MM.1S (cell line): Measurements from ENCODE around the gene ASB2.

Experiments used
- DNase-seq: peaks from one replicate; pipeline ENCODE4 v3.0.0-alpha.2; 2015
- H2AFZ ChIP-seq: fragments of 300-600 bp; sonication (generic); 2 replicates; pipeline ENCODE4 v1.6.0; 2016; ENCODE audit warnings: antibody characterized with exemption, low read length
- H3F3A ChIP-seq: fragments of 300-600 bp; sonication (generic); 2 replicates; pipeline ENCODE4 v1.6.1; 2016; ENCODE audit warnings: mild to moderate bottlenecking, antibody characterized with exemption, low read length, moderate library complexity, mixed read lengths; ENCODE audit not compliant: insufficient read depth
- H3K27ac ChIP-seq: fragments of 300-600 bp; sonication (generic); 2 replicates; pipeline ENCODE4 v1.5.1; 2016; ENCODE audit warnings: mild to moderate bottlenecking, low read length
- H3K27me3 ChIP-seq: fragments of 300-600 bp; sonication (generic); replicated peaks from 2 replicates; pipeline ENCODE4 v1.6.0; 2016; ENCODE audit warnings: low read length; ENCODE audit not compliant: insufficient read depth
- H3K36me3 ChIP-seq: fragments of 300-600 bp; sonication (generic); replicated peaks from 2 replicates; pipeline ENCODE4 v1.6.1; 2016; ENCODE audit warnings: mild to moderate bottlenecking, low read length, mixed read lengths; ENCODE audit not compliant: insufficient read depth
- H3K4me1 ChIP-seq: fragments of 300-600 bp; sonication (generic); 2 replicates; pipeline ENCODE4 v1.6.1; 2016; ENCODE audit warnings: low read length, mixed read lengths
- H3K4me2 ChIP-seq: fragments of 300-600 bp; sonication (generic); 2 replicates; pipeline ENCODE4 v1.6.0; 2016; ENCODE audit warnings: low read depth, low read length
- H3K4me3 ChIP-seq: fragments of 300-600 bp; sonication (generic); 2 replicates; pipeline ENCODE4 v1.5.1; 2016; ENCODE audit warnings: low read length, mixed read lengths
- H3K79me2 ChIP-seq: fragments of 300-600 bp; sonication (generic); 2 replicates; pipeline ENCODE4 v1.6.1; 2016; ENCODE audit warnings: mixed run types, low read length, mixed read lengths
- H3K9ac ChIP-seq: fragments of 300-600 bp; sonication (generic); 2 replicates; pipeline ENCODE4 v1.6.1; 2016; ENCODE audit warnings: low read length, mixed read lengths
- H3K9me2 ChIP-seq: fragments of 300-600 bp; sonication (generic); replicated peaks from 2 replicates; pipeline ENCODE4 v1.6.1; 2016; ENCODE audit warnings: mild to moderate bottlenecking, low read length, mixed read lengths; ENCODE audit not compliant: insufficient read depth
- H3K9me3 ChIP-seq: fragments of 300-600 bp; sonication (generic); replicated peaks from 2 replicates; pipeline ENCODE4 v1.6.1; 2016; ENCODE audit warnings: mild to moderate bottlenecking, low read length, mixed read lengths; ENCODE audit not compliant: insufficient read depth
- H4K20me1 ChIP-seq: fragments of 300-600 bp; sonication (generic); 2 replicates; pipeline ENCODE4 v1.6.1; 2016; ENCODE audit warnings: mild to moderate bottlenecking, low read length, moderate library complexity, mixed read lengths; ENCODE audit not compliant: insufficient read depth
- CTCF ChIP-seq: fragments of 300-600 bp; sonication (generic); IDR thresholded peaks from 2 replicates; pipeline ENCODE4 v1.5.1; 2016; ENCODE audit warnings: antibody characterized with exemption, low read length, mixed read lengths
- EZH2 ChIP-seq: fragments of 300-600 bp; sonication (generic); optimal IDR thresholded peaks from 2 replicates; pipeline ENCODE3; 2017; ENCODE audit warnings: low read depth, mild to moderate bottlenecking, antibody characterized with exemption, low read length, mixed read lengths
- EZH2phosphoT487 ChIP-seq: fragments of 300-600 bp; sonication (generic); IDR thresholded peaks from 2 replicates; pipeline ENCODE4 v1.6.1; 2018; ENCODE audit warnings: antibody characterized with exemption, low read length

Gene ASB2

GRCh38 chr14:93911975-93912615 is 64.3 kb downstream of the ASB2 start:
- no peak overlapping the region for H3K9ac ChIP-seq
- no peak for DNase-seq

GRCh38 chr14:93909429-93910128 is 66.8 kb downstream of the ASB2 start:
- Histone ChIP-seq H3K9me2 (no peaks in the 10 kb centered on the region), H3K27ac (no peak overlapping the region), H3K27me3 (no peaks in the 10 kb centered on the region), H3K4me3 (no peak overlapping the region), H3K79me2 (no peaks in the 10 kb centered on the region), H3K9me3 (no peaks in the 10 kb centered on the region), H4K20me1 (no peaks in the 10 kb centered on the region), H3F3A (no peaks in the 10 kb centered on the region), H3K4me2 (no peak overlapping the region), H2AFZ (no peak overlapping the region), H3K36me3 (no peaks in the 10 kb centered on the region), H3K4me1 (no peaks in the 10 kb centered on the region), H3K9ac (no peak overlapping the region)
- TF ChIP-seq EZH2phosphoT487, result no peak
- TF ChIP-seq CTCF, result no peak
- TF ChIP-seq EZH2, result no peak
- no peak for DNase-seq

More at GRCh38 chr14:93911975-93912615, 64.3 kb downstream of the ASB2 start:
- Histone ChIP-seq H3K36me3 (no peaks in the 10 kb centered on the region), H3K4me2 (no peak overlapping the region), H3F3A (no peaks in the 10 kb centered on the region), H3K4me1 (no peaks in the 10 kb centered on the region), H2AFZ (no peak overlapping the region), H3K27me3 (no peaks in the 10 kb centered on the region), H3K9me2 (no peaks in the 10 kb centered on the region), H3K79me2 (no peaks in the 10 kb centered on the region), H3K9me3 (no peaks in the 10 kb centered on the region), H3K27ac (no peak overlapping the region), H4K20me1 (no peaks in the 10 kb centered on the region), H3K4me3 (no peak overlapping the region)
- no peak for TF ChIP-seq EZH2

GRCh38 chr14:93906341-93907329 is 69.7 kb downstream of the ASB2 start:
- peak; percentile 59 for DNase-seq
- H3K9ac ChIP-seq, result no peak overlapping the region
- no peak overlapping the region for H3K4me3 ChIP-seq
- no peak overlapping the region for H3K4me2 ChIP-seq
- H3K4me1 ChIP-seq, result no peaks in the 10 kb centered on the region
- H4K20me1 ChIP-seq, result no peaks in the 10 kb centered on the region
- H3K27ac ChIP-seq, result no peak overlapping the region
- no peaks in the 10 kb centered on the region for H3F3A ChIP-seq
- H3K9me2 ChIP-seq, result no peaks in the 10 kb centered on the region
- H3K9me3 ChIP-seq, result no peaks in the 10 kb centered on the region
- no peaks in the 10 kb centered on the region for H3K36me3 ChIP-seq
- peak overlapping the region; percentile 70 for H2AFZ ChIP-seq
- H3K27me3 ChIP-seq, result no peaks in the 10 kb centered on the region
- TF ChIP-seq CTCF, result peak; percentile 57
- TF ChIP-seq EZH2, result no peak
- H3K79me2 ChIP-seq, result no peaks in the 10 kb centered on the region
